H9 (cell line): Measurements from ENCODE around the gene MORN1. TPM values are rescaled to one million over a fixed set of nuclear protein-coding genes. Genes with fewer than 3 reads are reported as not detected.

ENCODE experiments used
- DNase-seq: peaks from one replicate; pipeline ENCODE4 v3.0.0-alpha.2; 2017
- H2AFZ ChIP-seq: one replicate; pipeline ENCODE4 v1.6.1; 2013; ENCODE audit warnings: mild to moderate bottlenecking, low read length, control low read depth, moderate library complexity
- H2AK5ac ChIP-seq: 2 replicates; pipeline ENCODE4 v1.6.1; 2013; ENCODE audit warnings: low read length, control low read depth, mixed read lengths; ENCODE audit not compliant: insufficient read length
- H2BK120ac ChIP-seq: one replicate; pipeline ENCODE4 v1.6.1; 2013; ENCODE audit warnings: low read depth, mild to moderate bottlenecking, low read length, control low read depth, inconsistent platforms; ENCODE audit not compliant: poor library complexity, severe bottlenecking
- H2BK12ac ChIP-seq: 2 replicates; pipeline ENCODE4 v1.6.1; 2013; ENCODE audit warnings: low read length, control low read depth, mixed read lengths, low read depth; ENCODE audit not compliant: insufficient read length
- H2BK15ac ChIP-seq: 2 replicates; pipeline ENCODE4 v1.6.1; 2013; ENCODE audit warnings: low read depth, low read length, control low read depth
- H2BK20ac ChIP-seq: one replicate; pipeline ENCODE4 v1.6.1; 2013; ENCODE audit warnings: low read depth, mild to moderate bottlenecking, low read length, control low read depth, inconsistent platforms; ENCODE audit not compliant: poor library complexity, severe bottlenecking
- H2BK5ac ChIP-seq: 2 replicates; pipeline ENCODE4 v1.6.1; 2013; ENCODE audit warnings: low read length, control low read depth, mixed read lengths; ENCODE audit not compliant: insufficient read length
- H3K14ac ChIP-seq: 2 replicates; pipeline ENCODE4 v1.6.1; 2013; ENCODE audit warnings: low read length, control low read depth; ENCODE audit not compliant: insufficient read depth
- H3K18ac ChIP-seq: 2 replicates; pipeline ENCODE4 v1.6.1; 2013; ENCODE audit warnings: low read depth, mild to moderate bottlenecking, mixed read lengths, low read length, control low read depth; ENCODE audit not compliant: insufficient read length
- H3K23ac ChIP-seq: 2 replicates; pipeline ENCODE4 v1.6.1; 2013; ENCODE audit warnings: low read length, control low read depth, mixed read lengths, low read depth; ENCODE audit not compliant: insufficient read length
- H3K23me2 ChIP-seq: 2 replicates; pipeline ENCODE4 v1.6.1; 2013; ENCODE audit warnings: low read depth, mild to moderate bottlenecking, mixed read lengths, low read length, control low read depth; ENCODE audit not compliant: insufficient read length, poor library complexity, severe bottlenecking
- H3K27ac ChIP-seq: 2 replicates; pipeline ENCODE4 v1.5.1; 2013; ENCODE audit warnings: low read length, control low read depth, mixed read lengths, low read depth; ENCODE audit not compliant: insufficient read length
- H3K27me3 ChIP-seq: 2 replicates; pipeline ENCODE4 v1.6.1; 2013; ENCODE audit warnings: low read length, control low read depth, inconsistent platforms; ENCODE audit not compliant: insufficient read depth
- H3K4ac ChIP-seq: 2 replicates; pipeline ENCODE4 v1.6.1; 2013; ENCODE audit warnings: low read depth, mild to moderate bottlenecking, control low read depth, inconsistent platforms, low read length, moderate library complexity
- H3K4me1 ChIP-seq: 2 replicates; pipeline ENCODE4 v1.6.1; 2013; ENCODE audit warnings: low read length, control low read depth, inconsistent platforms; ENCODE audit not compliant: insufficient read depth
- H3K4me2 ChIP-seq: 2 replicates; pipeline ENCODE4 v1.6.1; 2013; ENCODE audit warnings: low read length, control low read depth, mixed read lengths; ENCODE audit not compliant: insufficient read length, insufficient read depth
- H3K56ac ChIP-seq: 2 replicates; pipeline ENCODE4 v1.6.1; 2013; ENCODE audit warnings: low read depth, mild to moderate bottlenecking, mixed read lengths, low read length, control low read depth; ENCODE audit not compliant: insufficient read length
- H3K79me1 ChIP-seq: 2 replicates; pipeline ENCODE4 v1.6.1; 2013; ENCODE audit warnings: low read depth, mild to moderate bottlenecking, moderate library complexity, low read length, control low read depth, inconsistent platforms; ENCODE audit not compliant: insufficient read depth, poor library complexity, severe bottlenecking
- H3K79me2 ChIP-seq: 2 replicates; pipeline ENCODE4 v1.6.1; 2013; ENCODE audit warnings: low read length, control low read depth, inconsistent platforms; ENCODE audit not compliant: insufficient read depth
- H3K9ac ChIP-seq: 2 replicates; pipeline ENCODE4 v1.6.1; 2013; ENCODE audit warnings: low read length, control low read depth, mixed read lengths; ENCODE audit not compliant: insufficient read length; ENCODE audit errors: extremely low read depth
- H3K9me3 ChIP-seq: one replicate; pipeline ENCODE4 v1.6.1; 2013; ENCODE audit warnings: low read depth, low read length, inconsistent platforms; ENCODE audit not compliant: control insufficient read depth
- H3T11ph ChIP-seq: one replicate; pipeline ENCODE4 v1.6.1; 2013; ENCODE audit warnings: mild to moderate bottlenecking, low read length, control low read depth, inconsistent platforms
- H4K20me1 ChIP-seq: one replicate; pipeline ENCODE4 v1.6.1; 2013; ENCODE audit not compliant: control insufficient read depth, insufficient read length, insufficient read depth
- H4K5ac ChIP-seq: 2 replicates; pipeline ENCODE4 v1.6.1; 2013; ENCODE audit warnings: low read depth, mild to moderate bottlenecking, mixed read lengths, low read length, control low read depth; ENCODE audit not compliant: insufficient read length
- H4K8ac ChIP-seq: replicated peaks from 2 replicates; pipeline ENCODE4 v1.6.1; 2013; ENCODE audit warnings: low read length, control low read depth, mixed read lengths, low read depth; ENCODE audit not compliant: insufficient read length
- H4K91ac ChIP-seq: 2 replicates; pipeline ENCODE4 v1.6.1; 2013; ENCODE audit warnings: low read depth, mild to moderate bottlenecking, moderate library complexity, mixed read lengths, low read length, control low read depth; ENCODE audit not compliant: insufficient read length
- H3K27ac Mint-ChIP-seq, 3 experiments: 2 replicates in 2 of 3; 3 replicates in 1 of 3; pipeline ENCODE4 v1.8.0; 2020 to 2021; ENCODE audit warnings: mixed read lengths in 3 of 3, mild to moderate bottlenecking in 1 of 3, moderate library complexity in 1 of 3
- H3K27me3 Mint-ChIP-seq: 2 replicates; pipeline ENCODE4 v1.8.0; 2021; ENCODE audit warnings: low read depth, mild to moderate bottlenecking, moderate library complexity, mixed read lengths
- H3K36me3 Mint-ChIP-seq, 3 experiments: 2 replicates in 2 of 3; 3 replicates in 1 of 3; pipeline ENCODE4 v1.8.0; 2020 to 2021; ENCODE audit warnings: low read depth in 3 of 3, mixed read lengths in 3 of 3; ENCODE audit not compliant: insufficient read depth in 1 of 3
- H3K4me1 Mint-ChIP-seq, 2 experiments: 2 replicates each; pipeline ENCODE4 v1.8.0; 2020; ENCODE audit warnings: mixed read lengths in 2 of 2
- H3K4me3 Mint-ChIP-seq, 2 experiments: 2 replicates in 1 of 2; 3 replicates in 1 of 2; pipeline ENCODE4 v1.8.0; 2020 to 2021; ENCODE audit warnings: mild to moderate bottlenecking in 2 of 2, mixed read lengths in 2 of 2, moderate library complexity in 1 of 2
- H3K9me3 Mint-ChIP-seq, 2 experiments: 2 replicates in 1 of 2; 3 replicates in 1 of 2; pipeline ENCODE4 v1.8.0; 2020; ENCODE audit warnings: mild to moderate bottlenecking in 2 of 2, mixed read lengths in 2 of 2, moderate library complexity in 1 of 2
- CTCF ChIP-seq: fragments of 200-600 bp; sonication (generic); conservative IDR thresholded peaks from 3 replicates; pipeline ENCODE4 v1.8.0; 2021; ENCODE audit warnings: antibody characterized with exemption, mild to moderate bottlenecking
- WGBS: extraction: QIAGEN DNeasy Blood & Tissue Kit; methylation state at CpG from one replicate; pipeline ENCODE4 v1.1.7; 2013; ENCODE audit warnings: missing lambda C conversion rate, low lambda C conversion rate, mixed read lengths; ENCODE audit not compliant: insufficient read length; ENCODE audit errors: extremely low coverage; 5-methylcytosine and 5-hydroxymethylcytosine counted together
- total RNA-seq: library from RNA; stranded (reverse); gene quantifications from 2 replicates; pipeline ENCODE4 v1.2.1, GENCODE V29; 2021

MORN1 gene
- total RNA-seq, 1 experiment from 2014 or later = 12.7 TPM

DNA sequence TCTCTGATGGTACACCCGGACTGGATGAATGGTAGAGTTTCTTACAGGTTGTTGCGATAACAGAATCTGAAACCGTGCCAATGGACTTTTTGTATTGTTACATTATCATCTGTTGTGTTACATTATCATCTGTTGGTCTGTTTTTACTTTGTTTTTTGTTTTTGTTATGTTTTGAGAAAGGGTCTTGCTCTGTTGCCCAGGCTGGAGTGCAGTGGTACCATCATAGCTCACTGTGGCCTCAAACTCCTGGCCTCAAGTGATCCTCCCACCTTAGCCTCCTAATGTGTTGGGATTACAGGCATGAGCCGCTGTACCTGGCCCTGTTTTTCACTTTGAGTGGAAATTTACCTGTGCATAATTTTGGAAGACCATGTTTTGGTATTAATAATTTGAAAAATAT, 31.2 kb upstream of the MORN1 start:
- no peak overlapping the region for H3T11ph ChIP-seq
- no peaks in the 10 kb centered on the region for H3K36me3 Mint-ChIP-seq
- H3K4me1 Mint-ChIP-seq = no peaks in the 10 kb centered on the region
- no peak overlapping the region for H4K91ac ChIP-seq
- no peaks in the 10 kb centered on the region for H3K23me2 ChIP-seq
- no CpG with 5 or more reads among the region's 4 CpGs for WGBS
- no peaks in the 10 kb centered on the region for H3K79me1 ChIP-seq
- no peak overlapping the region for H2BK15ac ChIP-seq
- no peak overlapping the region for H3K27ac ChIP-seq
- TF ChIP-seq CTCF = no peak
- no peak overlapping the region for H3K18ac ChIP-seq
- no peak overlapping the region for H2AK5ac ChIP-seq
- H2BK12ac ChIP-seq = no peak overlapping the region
- H2BK120ac ChIP-seq = no peak overlapping the region
- no peak overlapping the region for H4K5ac ChIP-seq
- H3K27me3 ChIP-seq = no peaks in the 10 kb centered on the region
- H3K4me1 ChIP-seq = no peaks in the 10 kb centered on the region
- no peak overlapping the region for H3K4me2 ChIP-seq
- H3K14ac ChIP-seq = no peak overlapping the region
- no peak overlapping the region for H3K27ac Mint-ChIP-seq
- H3K9ac ChIP-seq = no peak overlapping the region
- H2BK5ac ChIP-seq = no peak overlapping the region
- H4K20me1 ChIP-seq = no peaks in the 10 kb centered on the region
- no peak overlapping the region for H3K4me3 Mint-ChIP-seq
- H3K4ac ChIP-seq = no peak overlapping the region
- no peaks in the 10 kb centered on the region for H3K79me2 ChIP-seq
- no peak overlapping the region for H3K56ac ChIP-seq
- no peaks in the 10 kb centered on the region for H3K9me3 ChIP-seq
- H2BK20ac ChIP-seq = no peak overlapping the region
- no peak overlapping the region for H3K23ac ChIP-seq
- H2AFZ ChIP-seq = no peak overlapping the region
- H3K27me3 Mint-ChIP-seq = peaks cover 66% of the 10 kb centered on the region
- no peak overlapping the region for H4K8ac ChIP-seq
- no peak for DNase-seq
- H3K9me3 Mint-ChIP-seq = peaks cover 11 to 13% of the 10 kb centered on the region in 2 experiments; a peak in 4 of 5 replicates
